ENCODE data around the gene GRIK4.

Gene GRIK4

DNA sequence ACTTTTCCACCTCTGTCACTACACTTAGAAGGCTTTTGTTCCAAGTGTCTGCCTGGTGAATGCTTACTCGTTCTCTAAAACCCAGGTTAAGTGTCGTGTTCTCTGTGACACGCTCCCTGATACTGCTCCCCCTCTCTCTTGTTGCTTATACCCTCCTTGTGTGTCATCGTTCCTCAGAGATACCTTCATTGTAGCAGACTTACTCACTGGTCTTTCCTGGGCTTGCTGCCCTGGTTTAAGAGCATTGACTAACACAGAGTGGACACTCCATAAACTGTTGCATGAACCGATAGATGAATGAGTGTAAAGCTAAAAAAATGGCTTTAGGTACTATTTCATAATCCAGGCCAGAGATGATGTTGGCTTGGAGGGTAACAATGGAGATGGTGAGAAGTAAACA, 171.3 kb downstream of the GRIK4 start:
- DNase-seq: no peak

DNA sequence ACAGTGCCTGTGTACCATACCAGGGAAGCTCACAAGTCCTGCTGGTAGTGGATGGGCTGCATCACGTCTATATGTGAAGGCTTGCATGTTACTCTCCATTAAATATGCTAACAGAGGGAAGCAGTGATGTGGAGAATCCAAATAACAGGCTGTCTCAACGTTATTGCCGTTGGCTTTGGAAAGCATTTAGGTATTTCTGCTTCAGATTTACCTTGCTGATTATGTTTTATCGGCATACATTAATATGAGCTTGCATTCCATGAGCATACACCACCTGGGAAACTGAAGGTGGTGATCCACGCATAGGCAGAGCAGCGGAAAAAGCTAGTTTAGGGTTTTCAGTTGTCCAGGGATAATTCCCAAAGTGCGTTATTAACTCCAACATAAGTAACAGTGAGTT, 175.0 kb downstream of the GRIK4 start:
- DNase-seq: no peak

DNA sequence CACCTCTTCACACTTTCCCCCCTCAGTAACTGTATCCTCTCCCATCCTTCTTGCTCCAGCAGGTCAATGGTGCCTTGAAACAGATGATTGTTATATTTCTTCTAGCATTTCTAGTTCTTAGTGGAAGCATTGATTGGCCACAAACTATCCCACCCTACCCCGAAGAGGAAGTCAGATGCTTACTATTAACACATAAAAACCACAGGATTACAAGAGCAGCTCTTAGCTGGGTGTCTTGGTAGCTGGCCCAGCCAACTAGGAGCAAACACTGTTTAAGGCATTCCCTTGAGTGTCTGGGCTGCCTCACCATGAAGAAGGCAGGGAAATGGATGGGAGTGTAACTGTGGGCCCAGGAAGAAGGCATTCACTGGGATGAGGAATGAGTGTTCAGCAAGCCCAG, 176.6 kb downstream of the GRIK4 start:
- no peak for DNase-seq

DNA sequence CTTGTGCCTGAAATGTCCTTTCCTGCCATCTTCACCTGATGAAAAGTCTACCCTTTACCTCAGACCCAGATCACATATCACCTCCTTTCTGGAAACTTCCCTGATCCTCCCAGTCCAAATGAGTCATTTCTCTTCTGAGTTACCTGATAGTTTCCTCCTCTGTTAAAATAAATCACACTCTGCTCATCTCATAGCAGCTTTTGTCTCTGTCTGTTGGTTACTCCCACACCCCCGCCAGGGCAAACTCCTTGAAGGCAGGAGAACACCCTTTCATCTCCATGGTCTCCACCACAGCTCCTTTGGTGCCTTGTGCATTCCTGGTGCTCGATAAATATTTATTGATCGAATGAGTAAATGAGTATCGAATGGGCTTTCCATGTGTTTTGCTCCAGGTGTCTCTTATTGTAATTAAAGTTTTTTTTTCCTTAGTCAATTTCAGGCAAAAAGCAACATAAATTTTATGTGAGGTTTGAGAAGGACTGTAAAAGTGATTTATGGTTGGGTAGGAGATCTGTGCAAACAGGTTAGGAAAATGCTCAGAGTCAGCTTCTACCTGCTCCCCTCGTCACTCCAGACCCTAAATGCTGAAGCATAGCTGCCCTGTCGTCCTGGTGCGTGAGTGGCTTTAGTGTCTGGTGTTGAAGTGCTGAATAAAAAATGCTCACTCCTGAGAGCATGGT, 178.2 kb downstream of the GRIK4 start:
- no peak for DNase-seq

DNA sequence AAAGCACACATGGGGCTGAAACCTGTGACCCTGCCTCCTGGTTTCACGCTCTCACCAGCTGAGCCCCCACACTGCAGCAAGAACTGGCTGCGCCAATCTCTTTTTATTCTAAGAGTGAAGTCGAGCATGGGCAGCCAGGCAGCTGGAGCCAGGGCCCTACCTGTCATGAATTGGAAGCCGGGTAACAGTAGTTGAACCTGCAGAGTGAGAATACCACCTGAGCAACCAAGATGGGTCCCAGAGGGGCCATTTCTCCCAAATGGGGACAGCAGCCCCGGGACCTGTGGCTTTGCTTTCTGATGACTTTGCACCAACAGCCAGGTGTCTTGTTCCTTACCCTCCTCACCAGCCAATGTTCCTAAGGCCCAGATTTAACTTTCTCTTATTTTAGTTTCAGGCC, 178.9 kb downstream of the GRIK4 start:
- no peak for DNase-seq

DNA sequence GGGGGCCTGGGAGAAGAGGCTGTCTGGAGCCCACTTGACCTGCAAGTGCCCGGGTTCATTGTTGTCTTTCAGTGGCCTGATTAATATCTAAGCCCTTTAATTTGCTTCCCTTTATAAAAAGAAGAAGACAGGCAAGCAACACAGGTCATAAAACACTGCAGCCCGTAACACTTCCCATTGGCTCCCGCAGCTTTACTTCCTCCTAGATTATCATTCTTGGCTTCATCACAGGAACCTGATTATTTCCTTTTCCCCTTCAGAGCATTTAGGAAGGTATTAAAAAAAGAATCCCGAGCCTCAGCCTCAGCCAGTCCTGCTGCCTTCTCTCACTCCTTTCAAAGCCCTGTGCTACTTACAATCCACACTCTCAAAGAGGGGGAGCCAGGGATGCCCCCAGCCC, 183.2 kb downstream of the GRIK4 start:
- DNase-seq: no peak

DNA sequence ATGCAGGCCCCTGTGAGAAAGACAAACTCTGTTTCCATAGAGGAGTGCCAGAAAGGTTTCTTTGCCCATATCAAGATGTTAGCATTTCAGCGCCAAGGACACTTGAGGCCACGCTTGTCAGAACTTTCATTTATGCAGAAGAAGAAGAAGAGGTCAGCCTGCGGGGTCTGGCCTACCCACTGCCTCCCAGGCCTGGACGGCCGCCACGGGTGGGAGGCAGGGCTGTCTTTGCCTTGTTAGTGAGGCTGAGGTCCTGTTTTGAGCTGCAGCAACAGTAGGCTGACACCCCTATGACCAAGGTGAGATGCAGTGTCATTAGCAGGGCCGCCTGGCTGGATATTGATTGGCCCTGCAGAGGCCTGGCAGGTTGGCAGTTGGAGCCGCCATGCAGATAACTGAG, 183.9 kb downstream of the GRIK4 start:
- DNase-seq: no peak

DNA sequence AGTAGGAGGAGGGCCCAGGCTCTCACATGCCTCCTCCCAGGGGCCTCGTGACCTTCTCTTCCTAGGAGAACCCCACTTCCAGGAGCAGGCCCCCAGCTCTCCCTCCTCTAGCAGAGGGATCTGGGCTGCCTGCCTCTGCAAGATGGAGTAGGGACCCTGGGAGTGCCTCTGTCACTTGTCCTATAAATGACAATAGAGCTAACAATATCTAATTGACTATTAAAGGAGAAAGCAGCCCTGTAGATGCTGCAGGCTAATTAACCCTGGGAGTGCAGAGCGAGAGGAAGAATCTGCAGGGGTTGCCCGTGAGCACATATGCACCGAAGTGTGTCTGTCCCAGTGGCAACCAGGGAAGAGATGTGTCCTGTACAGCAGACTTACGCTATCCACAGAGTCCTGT, 184.4 kb downstream of the GRIK4 start:
- no peak for DNase-seq

DNA sequence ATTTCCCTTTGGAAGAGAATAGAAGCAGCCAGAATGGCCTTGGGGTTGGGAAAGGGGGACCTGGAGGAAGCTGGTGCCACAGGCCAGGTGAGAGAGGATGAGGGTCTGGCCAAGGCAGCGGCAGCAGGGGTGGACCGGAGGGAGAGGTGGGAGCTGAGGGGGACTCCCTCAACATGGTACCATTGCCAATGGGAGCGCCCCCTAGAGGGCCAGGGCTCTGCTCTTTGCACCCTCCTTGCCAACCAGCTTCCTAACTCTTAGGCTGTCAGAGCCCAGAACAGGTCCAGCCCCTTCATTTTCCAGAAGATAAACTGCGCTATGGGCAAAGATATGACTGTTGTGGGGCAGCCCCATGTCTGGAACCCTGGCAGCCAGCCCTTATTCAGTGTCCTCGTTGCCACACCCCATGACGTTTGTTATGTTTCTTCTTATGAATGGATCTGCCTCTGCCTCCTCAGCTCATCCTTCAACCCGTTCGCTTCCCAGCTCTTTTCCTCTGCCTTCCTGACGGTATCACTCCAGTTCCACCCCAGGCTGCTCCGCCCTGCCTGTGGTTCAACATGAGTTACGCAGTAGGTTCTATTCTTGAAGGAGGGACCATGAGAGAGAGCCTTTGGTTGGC, 185.2 kb downstream of the GRIK4 start:
- no peak for DNase-seq

DNA sequence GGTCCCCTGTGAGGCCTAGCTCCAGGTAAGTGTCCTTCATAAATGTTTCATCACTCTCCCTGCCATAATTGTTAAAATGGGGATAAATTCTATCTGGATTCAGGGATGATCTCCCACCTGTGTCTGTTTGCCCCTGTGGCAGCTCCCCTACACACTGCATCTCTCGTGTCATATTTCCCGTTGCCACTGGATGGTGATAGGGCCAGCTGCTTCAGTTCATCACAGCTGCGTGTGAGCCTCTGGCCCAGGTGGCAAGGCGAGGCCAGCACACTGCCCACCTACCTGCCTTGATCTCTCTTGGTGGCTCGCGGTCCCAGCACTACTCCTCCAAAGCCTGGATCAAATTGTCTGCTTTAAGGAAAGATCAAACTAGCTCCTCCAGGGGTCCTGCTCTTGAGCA, 187.4 kb downstream of the GRIK4 start:
- DNase-seq: no peak

DNA sequence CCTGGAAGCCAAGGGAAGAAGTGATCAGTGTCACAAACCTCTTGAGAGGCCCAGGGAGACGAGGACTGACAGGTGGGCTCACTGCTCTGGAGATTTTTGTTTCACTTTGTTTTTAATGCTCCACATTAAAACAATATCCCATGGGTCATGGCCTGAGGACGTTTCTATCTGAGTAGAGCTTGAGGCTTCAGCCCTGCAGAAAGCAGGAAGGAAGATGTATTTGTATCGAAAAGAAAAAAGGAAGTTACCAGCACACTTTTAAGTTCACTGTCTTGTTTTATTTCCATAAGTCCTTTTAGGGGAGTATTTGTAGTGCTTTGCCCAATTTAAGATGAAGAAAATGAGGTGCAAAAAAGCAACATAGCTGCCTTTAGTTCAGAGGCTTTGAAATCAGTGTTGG, 191.1 kb downstream of the GRIK4 start:
- no peak for DNase-seq

DNA sequence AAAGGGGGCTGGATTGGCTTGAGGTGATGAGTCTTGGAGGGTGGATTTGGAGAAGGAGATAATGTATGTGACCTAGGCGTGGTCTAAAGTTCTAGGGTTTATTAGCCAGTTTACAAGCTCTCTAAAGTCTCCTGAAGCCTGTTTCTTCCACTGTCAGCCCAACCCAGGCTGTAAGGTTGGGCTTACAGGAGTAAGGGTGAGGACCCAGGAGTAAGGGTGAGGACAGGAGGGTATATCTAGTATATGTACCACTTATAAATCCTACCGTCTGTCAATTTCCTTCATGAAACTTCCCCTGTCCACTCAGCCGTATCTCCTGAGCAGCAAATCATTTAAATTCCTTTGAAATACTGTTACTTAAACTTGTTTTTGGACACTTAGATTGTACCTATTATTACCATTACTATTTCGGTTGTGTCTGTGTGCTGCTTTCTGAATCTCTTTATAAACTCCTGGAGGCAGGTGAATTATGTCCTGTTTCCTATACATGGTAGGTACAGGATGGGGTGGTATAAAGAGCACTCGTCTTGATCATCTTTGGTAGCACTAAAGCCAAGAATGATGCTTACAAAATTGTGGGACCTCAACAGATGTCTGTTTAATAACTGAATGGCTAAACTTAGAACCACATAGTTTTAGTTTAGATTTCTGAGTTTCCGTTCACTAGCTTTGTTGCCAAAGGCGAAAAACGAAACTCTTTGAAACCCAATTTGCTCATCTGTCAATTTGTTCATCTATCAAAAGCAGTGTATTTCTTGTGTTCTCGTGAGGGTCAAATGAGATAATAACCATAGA, 192.0 kb downstream of the GRIK4 start:
- no peak for DNase-seq

DNA sequence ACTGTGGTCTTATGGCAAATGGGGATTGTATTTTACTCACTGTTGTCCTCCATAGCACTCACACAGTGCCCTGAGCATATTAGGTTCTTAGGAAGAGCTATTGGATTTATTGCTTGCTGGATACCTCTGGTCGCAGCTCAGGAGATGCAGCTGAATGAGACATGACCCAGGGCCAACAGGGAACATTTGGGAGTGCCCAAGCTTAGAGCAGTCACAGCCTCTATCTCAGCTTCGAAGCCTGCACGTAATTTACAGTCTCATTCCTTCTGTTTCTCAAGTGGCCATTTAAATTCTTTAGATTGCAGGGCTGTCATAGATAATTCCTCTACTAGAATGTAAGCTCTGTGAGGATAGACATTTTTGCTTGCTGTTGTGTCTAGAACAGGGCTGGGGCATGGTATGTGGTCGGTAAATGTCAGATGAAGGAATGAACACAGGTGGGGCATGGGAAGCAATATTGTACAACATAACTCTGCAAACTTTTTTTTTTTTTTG, 192.8 kb downstream of the GRIK4 start:
- no peak for DNase-seq

DNA sequence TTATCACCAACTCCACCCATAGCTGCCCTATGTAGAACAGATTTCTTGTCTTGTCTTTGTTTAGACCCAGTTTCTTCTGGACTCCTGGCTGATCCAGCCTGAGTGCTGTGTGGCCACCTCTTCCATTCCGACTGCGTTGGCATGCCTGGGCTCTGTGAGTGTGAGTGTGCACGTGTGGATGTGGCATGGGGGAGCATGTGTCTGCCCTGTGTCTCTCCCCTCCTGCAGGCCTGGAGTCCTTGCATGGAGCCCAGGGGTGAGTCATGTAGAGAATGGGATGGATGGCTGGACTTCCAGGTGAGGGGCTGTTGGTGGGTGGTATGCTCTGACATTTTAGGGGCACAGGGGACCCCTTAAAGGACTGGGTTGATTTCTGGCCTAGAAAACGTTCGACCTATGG, 194.7 kb downstream of the GRIK4 start:
- DNase-seq: no peak

DNA sequence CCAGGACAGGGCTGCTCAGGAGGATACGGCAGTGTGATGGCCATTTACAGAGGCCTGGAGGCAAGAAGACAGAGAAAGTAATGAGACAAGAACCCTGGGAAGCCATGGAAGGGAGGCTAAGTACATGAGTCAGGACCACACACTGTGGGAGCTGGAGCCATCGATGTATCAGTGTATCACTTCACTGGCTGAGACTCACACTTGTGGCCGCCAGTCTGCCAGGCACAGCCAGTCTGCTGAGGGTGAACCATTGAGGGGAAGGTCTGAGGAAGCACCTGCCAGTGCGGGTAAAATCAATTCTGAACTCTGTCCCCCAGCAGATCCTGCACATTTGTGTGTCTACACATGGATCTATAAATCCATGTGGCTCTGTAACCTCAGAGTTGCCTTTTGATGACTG, 195.6 kb downstream of the GRIK4 start:
- DNase-seq: no peak

DNA sequence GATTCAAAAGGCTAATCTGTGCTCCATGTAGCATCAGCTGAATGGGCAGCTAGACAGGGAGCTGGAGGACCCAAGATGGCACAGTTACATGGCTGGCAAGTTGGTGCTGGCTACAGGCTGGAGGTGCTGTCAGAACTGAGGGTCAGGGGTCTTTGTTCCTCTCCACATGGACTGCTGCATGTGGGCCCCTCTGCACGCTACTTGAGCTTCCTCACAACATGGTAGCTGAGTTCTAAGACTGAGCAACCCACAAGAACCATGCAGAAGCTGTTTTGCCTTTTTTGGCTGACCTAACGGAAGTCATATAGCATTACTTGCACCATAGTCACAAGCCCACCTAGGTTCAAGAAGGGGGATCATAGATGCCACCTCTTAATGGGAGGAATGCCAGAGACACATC, 196.1 kb downstream of the GRIK4 start:
- no peak for DNase-seq

DNA sequence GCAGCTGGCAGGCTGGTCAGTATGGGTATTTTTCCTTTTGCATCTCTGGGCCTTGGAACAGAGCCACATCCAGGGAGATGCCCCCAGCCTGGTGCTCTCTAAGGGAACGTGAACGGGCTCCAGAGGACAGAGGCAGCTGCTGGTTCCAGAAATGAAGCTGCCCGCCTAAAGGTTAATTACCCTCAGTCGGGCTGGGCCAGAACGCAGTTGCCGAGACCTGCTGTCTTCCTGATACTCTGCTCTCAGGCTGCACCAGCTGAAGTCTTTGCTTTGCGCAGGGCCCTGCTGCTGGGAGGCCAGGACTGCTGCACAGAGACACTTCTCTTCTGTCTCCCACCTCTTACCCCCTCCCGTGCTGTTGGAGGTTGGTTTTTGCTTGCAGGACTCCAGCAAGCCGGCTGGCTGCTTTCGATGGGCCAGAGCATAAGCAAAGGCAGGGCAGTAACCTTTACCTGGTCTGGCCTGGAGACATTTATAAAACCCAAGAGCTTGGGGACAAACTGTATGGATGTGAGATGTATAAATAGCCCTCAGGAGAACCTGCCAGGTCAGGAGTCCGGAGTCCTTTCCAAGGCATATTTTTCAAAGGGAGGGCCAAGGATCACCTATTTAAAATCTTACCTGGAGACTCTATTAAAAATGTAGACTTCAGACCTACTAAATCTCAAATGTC, 197.1 kb downstream of the GRIK4 start:
- DNase-seq: no peak

DNA sequence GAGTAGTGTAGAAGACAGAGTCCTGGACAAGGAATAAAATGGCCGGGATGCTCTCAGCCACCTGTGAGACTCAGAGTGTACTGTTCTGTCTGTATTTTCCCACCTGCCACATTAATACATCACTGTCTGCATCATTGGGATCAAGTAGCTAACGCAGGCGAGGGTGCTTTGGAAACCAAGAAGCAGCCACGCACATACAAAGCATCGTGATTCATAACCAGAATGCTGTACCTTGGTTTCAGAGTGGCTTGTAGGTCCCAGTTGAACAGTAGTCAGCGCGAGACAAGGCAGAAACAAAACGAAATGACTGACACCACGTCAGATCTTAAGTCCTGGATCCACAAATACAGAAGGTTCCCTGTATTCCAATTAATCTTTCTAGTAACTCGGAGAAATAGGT, 198.3 kb downstream of the GRIK4 start:
- no peak for DNase-seq

DNA sequence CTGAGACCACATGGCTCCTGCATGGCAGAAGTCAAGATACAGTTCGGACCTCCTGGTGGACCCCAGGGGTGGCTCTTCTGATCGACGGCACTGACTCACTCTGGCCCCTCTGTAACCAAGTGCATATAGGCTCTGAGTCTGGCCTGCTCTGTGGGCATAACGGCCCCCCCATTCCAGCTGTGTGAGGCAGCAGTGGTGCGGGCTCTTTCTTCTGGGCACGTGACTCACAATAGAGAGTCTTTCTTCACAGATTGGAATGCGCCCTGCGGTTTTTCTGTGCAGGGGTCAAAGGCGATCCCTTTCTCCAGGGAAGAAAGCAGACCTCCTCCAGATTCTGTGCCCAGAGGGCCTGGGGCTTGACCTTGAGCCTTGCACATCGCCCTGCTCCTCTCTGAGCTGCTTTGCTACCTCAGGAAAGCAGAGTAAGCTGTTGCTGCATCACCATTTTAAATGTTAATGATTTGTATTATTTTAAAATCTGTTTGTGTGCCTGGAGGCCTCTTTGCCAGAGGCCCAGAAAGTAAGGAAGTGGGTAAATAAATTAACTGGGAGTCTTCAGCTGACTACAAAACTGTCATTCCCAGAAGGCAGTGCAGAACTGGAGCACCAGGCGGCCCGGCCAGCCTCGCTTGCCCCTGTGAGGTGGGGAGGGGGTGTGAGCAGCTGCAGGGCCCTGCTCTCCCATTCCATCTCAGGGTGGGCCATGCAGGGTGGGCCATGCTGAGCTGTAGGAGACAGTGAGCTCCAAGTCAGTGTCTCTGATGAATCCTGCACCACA, 199.0 kb downstream of the GRIK4 start:
- DNase-seq: no peak

DNA sequence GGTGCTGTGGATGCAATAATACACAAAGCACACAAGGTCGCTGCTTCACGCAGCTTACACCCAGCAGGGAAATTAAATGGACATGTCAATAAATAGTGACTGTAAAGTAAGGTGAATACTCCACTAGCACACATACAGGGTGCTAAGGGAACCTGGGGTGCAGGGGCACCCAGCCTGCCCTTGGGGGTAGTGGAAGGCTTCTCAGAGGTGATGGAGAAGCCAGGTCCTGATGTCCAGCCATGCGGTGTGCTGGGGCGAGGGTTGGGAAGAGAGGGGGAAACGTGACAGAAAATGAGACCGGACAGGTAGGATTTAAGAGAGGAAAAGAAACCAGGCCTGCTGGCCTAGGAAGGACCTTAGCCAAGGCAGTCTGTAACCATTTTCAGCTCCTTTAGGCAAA, 200.5 kb downstream of the GRIK4 start:
- DNase-seq: no peak

DNA sequence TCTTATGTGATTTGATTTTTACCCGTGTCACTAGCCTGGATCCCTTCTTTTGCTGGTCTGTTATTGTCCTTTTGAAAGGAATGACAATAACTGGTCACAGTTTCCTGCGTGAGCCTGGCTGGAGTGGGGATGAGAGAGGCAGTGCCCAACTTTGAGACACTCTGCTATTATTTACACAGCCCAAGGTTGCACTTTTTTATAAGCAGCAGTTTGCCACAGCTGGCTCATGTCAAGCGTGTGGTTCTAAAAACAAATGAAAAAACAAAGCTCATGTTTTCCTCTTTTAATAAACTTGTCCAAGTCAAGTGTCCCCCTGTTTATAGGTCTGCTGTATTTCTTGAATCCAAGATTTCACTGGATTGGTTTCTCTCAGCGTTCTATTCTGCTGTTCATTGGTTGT, 201.3 kb downstream of the GRIK4 start:
- no peak for DNase-seq

DNA sequence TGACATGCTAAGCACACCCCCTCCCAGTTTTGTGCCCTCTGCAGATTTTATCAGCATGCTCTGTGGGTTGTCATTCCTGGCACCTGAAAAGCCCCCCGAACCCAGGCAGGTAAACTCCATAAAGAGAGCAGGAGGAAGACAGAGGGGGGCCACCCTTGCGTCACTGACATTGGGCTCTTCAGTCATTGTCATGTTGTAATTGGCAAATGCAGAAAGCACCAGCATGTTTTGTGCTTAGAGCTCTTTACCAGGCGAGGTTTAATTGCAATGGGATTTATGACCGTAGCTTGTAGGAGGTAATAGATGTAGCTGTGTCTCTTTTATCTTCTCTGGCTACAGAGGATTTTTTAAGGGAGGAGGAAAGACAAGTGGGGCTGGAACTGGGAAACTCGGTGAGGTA, 201.7 kb downstream of the GRIK4 start:
- no peak for DNase-seq

DNA sequence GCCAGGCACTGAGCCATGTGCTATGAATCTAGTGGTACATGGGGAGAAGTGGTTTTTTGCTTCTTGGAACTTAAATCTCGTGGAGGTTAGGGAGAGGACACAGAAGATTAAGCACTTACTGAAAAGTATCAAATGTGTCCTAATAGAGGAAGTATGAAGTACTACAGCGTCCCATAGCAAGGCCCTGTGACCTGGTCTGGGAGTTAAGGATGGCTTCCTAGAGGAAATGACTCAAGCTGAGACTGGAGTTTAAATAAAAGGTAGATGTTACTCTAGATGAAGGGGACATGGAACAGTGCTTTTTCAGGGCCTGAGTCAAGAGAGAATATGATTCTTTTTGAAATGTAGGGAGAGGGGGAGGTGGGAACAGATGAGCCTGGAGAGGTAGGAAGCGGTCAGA, 202.9 kb downstream of the GRIK4 start:
- no peak for DNase-seq

Data from RPMI8226 (cell line).